Endothelial cell (in vitro differentiated cells): ENCODE results near the gene OSBP2. TPM values are rescaled to one million over a fixed set of nuclear protein-coding genes. Genes with fewer than 3 reads are reported as not detected.

ENCODE experiments used
- DNase-seq: peaks from one replicate; pipeline ENCODE4 v3.0.0; 2021; ENCODE audit warnings: low spot score
- H3K27ac Mint-ChIP-seq: one replicate; pipeline ENCODE4 v1.8.0; 2021; ENCODE audit warnings: mixed read lengths, inconsistent platforms; ENCODE audit not compliant: unreplicated experiment
- H3K27me3 Mint-ChIP-seq: one replicate; pipeline ENCODE4 v1.8.0; 2021; ENCODE audit warnings: mild to moderate bottlenecking, moderate library complexity, mixed read lengths, inconsistent platforms; ENCODE audit not compliant: unreplicated experiment
- H3K36me3 Mint-ChIP-seq: one replicate; pipeline ENCODE4 v1.8.0; 2021; ENCODE audit warnings: mild to moderate bottlenecking, low read depth, mixed read lengths, inconsistent platforms; ENCODE audit not compliant: unreplicated experiment
- H3K4me1 Mint-ChIP-seq: one replicate; pipeline ENCODE4 v1.8.0; 2021; ENCODE audit warnings: mild to moderate bottlenecking, mixed read lengths, inconsistent platforms; ENCODE audit not compliant: unreplicated experiment
- H3K4me3 Mint-ChIP-seq: one replicate; pipeline ENCODE4 v1.8.0; 2021; ENCODE audit warnings: mild to moderate bottlenecking, mixed read lengths, inconsistent platforms; ENCODE audit not compliant: unreplicated experiment
- H3K9me3 Mint-ChIP-seq: one replicate; pipeline ENCODE4 v1.8.0; 2021; ENCODE audit warnings: mixed read lengths, inconsistent platforms; ENCODE audit not compliant: unreplicated experiment
- total RNA-seq: library from RNA; stranded (reverse); fragmentation: NEBNext Ultra II Directional; extraction: Animal tissue kit (Norgen Biotek cat#: 25700); gene quantifications from one replicate; pipeline ENCODE4 v1.2.1, GENCODE V29; 2021; ENCODE audit not compliant: unreplicated experiment
- TF ChIP-seq, protein P1 (sequence below): fragments of 200-600 bp; sonication (generic); IDR thresholded peaks from one replicate; pipeline ENCODE4 v1.5.0; 2021; ENCODE audit warnings: antibody characterized with exemption; ENCODE audit not compliant: unreplicated experiment

The OSBP2 gene
- total RNA-seq, 1 donor from 2014 or later, result 3.0 TPM

DNA sequence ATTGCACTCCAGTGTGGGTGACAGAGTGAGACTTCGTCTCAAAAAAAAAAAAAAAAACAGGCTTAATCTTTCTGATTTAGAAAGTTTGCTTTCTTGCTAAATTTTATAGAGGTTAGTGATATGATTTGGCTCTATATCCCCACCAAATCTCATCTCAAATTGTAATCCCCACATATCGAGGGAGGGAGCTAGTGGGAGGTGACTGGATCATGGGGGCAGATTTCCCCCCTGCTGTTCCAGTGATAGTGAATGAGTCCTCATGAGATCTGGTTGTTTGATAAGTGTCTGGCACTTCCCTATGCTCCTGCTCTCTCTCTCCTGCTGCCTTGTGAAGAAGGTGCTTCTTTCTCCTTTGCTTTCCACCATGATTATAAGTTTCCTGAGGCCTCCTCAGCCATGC, 90.9 kb downstream of the OSBP2 start:
- no peaks in the 10 kb centered on the region for H3K36me3 Mint-ChIP-seq
- DNase-seq, result no peak
- no peak overlapping the region for H3K27ac Mint-ChIP-seq
- no peaks in the 10 kb centered on the region for H3K9me3 Mint-ChIP-seq
- H3K4me3 Mint-ChIP-seq, result no peak overlapping the region
- H3K4me1 Mint-ChIP-seq, result peaks cover 18% of the 10 kb centered on the region
- TF ChIP-seq, protein P1, sequence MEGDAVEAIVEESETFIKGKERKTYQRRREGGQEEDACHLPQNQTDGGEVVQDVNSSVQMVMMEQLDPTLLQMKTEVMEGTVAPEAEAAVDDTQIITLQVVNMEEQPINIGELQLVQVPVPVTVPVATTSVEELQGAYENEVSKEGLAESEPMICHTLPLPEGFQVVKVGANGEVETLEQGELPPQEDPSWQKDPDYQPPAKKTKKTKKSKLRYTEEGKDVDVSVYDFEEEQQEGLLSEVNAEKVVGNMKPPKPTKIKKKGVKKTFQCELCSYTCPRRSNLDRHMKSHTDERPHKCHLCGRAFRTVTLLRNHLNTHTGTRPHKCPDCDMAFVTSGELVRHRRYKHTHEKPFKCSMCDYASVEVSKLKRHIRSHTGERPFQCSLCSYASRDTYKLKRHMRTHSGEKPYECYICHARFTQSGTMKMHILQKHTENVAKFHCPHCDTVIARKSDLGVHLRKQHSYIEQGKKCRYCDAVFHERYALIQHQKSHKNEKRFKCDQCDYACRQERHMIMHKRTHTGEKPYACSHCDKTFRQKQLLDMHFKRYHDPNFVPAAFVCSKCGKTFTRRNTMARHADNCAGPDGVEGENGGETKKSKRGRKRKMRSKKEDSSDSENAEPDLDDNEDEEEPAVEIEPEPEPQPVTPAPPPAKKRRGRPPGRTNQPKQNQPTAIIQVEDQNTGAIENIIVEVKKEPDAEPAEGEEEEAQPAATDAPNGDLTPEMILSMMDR, result no peak
- no peaks in the 10 kb centered on the region for H3K27me3 Mint-ChIP-seq

GRCh38 chr22:30790366-30790765, 95.7 kb downstream of the OSBP2 start:
- peaks cover 3% of the 10 kb centered on the region for H3K4me1 Mint-ChIP-seq
- H3K9me3 Mint-ChIP-seq, result no peaks in the 10 kb centered on the region
- no peaks in the 10 kb centered on the region for H3K27me3 Mint-ChIP-seq
- H3K27ac Mint-ChIP-seq, result no peak overlapping the region
- H3K36me3 Mint-ChIP-seq, result no peaks in the 10 kb centered on the region
- H3K4me3 Mint-ChIP-seq, result no peak overlapping the region
- TF ChIP-seq, protein P1, result no peak
- DNase-seq, result no peak

DNA sequence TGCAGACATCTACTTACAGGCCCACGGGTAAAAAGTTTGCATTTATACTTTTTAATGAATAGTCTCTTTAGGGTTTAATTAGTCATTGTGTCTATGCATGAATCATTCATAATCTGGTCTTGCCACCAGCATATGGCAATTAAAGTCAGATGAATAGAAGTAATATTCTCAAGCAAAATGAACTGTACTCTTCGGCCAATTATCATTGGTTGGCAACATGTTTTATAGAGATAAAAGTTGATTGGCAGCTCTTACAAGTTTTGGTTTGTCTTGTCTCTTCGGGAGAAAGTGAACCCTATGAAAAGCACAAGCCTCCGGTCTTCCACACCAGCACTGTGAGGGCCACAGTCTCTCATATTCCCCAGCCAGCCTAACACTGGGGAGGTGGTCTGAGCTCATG, 97.8 kb downstream of the OSBP2 start:
- Mint-ChIP-seq H3K36me3 (no peaks in the 10 kb centered on the region), H3K27ac (no peak overlapping the region), H3K9me3 (no peaks in the 10 kb centered on the region), H3K4me1 (peaks cover 3% of the 10 kb centered on the region), H3K4me3 (no peak overlapping the region), H3K27me3 (no peaks in the 10 kb centered on the region)
- DNase-seq, result no peak
- TF ChIP-seq, protein P1, result no peak

DNA sequence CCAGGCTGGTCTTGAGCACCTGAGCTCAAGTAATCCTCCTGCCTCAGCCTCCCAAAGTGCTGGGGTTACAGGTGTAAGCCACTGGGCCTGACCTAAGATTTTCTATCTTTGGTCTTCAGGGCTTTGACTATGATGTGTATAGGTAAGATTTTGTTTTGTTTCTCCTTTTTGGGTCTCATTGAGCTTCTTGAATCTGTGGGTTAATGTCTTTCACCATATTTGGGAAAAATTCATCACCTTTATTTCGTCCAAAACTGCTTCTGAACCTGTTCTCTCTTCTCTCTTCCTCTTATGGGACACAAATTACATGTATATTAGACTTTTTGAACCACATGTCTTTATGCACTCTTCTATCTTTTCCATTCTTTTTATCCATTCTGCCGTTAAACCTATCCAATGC, 100.4 kb downstream of the OSBP2 start:
- Mint-ChIP-seq H3K27me3 (peaks cover 2% of the 10 kb centered on the region), H3K27ac (no peak overlapping the region), H3K4me1 (no peaks in the 10 kb centered on the region), H3K36me3 (no peaks in the 10 kb centered on the region), H3K9me3 (no peaks in the 10 kb centered on the region), H3K4me3 (no peak overlapping the region)
- TF ChIP-seq, protein P1, result no peak
- no peak for DNase-seq

- Mint-ChIP-seq H3K36me3 (no peaks in the 10 kb centered on the region), H3K4me1 (peaks cover 11% of the 10 kb centered on the region), H3K9me3 (no peaks in the 10 kb centered on the region), H3K27me3 (peaks cover 13% of the 10 kb centered on the region), H3K4me3 (no peak overlapping the region), H3K27ac (no peak overlapping the region)
- TF ChIP-seq, protein P1, result no peak
- no peak for DNase-seq
Measured at GRCh38 chr22:30801695-30802094, 107.0 kb downstream of the OSBP2 start.
